HG02623 (cell line): Measurements from ENCODE around the gene CST1.
A peak's percentile ranks its signal among the peaks of the same experiment; 100 is the strongest.
"Not testable (repeated sequence)": the region's sequence is repeated elsewhere in the genome, so short reads cannot be mapped to it uniquely, and the experiment has no call there.

Experiments used
- ATAC-seq: cut with Tn5 transposase; IDR thresholded peaks from one replicate; pipeline ENCODE4 v1.9.1; 2021; ENCODE audit warnings: moderate library complexity; ENCODE audit not compliant: unreplicated experiment

CST1 gene

GRCh38 chr20:23750786-23751185 is at the start of gene CST1:
TSS of gene CST1 (minus strand) at chr20:23750935. CDS start at chr20:23750866, 69 bp downstream.
- not testable (repeated sequence) for ATAC-seq

GRCh38 chr20:23799216-23799847 is 48.6 kb upstream of the CST1 start:
- ATAC-seq: peak; percentile 73

- no peak for ATAC-seq
Observed at GRCh38 chr20:23795526-23795925, 44.8 kb upstream of the CST1 start.

- no peak for ATAC-seq
Observed at GRCh38 chr20:23794841-23795240, 44.1 kb upstream of the CST1 start.

GRCh38 chr20:23794065-23794464 is 43.3 kb upstream of the CST1 start:
- no peak for ATAC-seq

GRCh38 chr20:23783447-23783846 is 32.7 kb upstream of the CST1 start:
- ATAC-seq: no peak

- no peak for ATAC-seq
Observed at GRCh38 chr20:23782366-23782983, 31.7 kb upstream of the CST1 start.

GRCh38 chr20:23778676-23779075 is 27.9 kb upstream of the CST1 start:
- ATAC-seq: not testable (repeated sequence)

- ATAC-seq: not testable (repeated sequence)
Observed at GRCh38 chr20:23777380-23777779, 26.6 kb upstream of the CST1 start.

- ATAC-seq: no peak
Observed at GRCh38 chr20:23776067-23776771, 25.5 kb upstream of the CST1 start.

- no peak for ATAC-seq
Observed at GRCh38 chr20:23774081-23774480, 23.3 kb upstream of the CST1 start.

- ATAC-seq: no peak
Observed at GRCh38 chr20:23773579-23773978, 22.8 kb upstream of the CST1 start.

GRCh38 chr20:23773127-23773526 is 22.4 kb upstream of the CST1 start:
- no peak for ATAC-seq

- no peak for ATAC-seq
Observed at GRCh38 chr20:23772074-23772473, 21.3 kb upstream of the CST1 start.

GRCh38 chr20:23770384-23770783 is 19.6 kb upstream of the CST1 start:
- no peak for ATAC-seq

- ATAC-seq: not testable (repeated sequence)
Observed at GRCh38 chr20:23768520-23768919, 17.8 kb upstream of the CST1 start.

GRCh38 chr20:23766531-23766930 is 15.8 kb upstream of the CST1 start:
- no peak for ATAC-seq

GRCh38 chr20:23765578-23765977 is 14.8 kb upstream of the CST1 start:
- no peak for ATAC-seq

- not testable (repeated sequence) for ATAC-seq
Observed at GRCh38 chr20:23764630-23765029, 13.9 kb upstream of the CST1 start.

- no peak for ATAC-seq
Observed at GRCh38 chr20:23763345-23763744, 12.6 kb upstream of the CST1 start.

GRCh38 chr20:23759306-23759940 is 8.7 kb upstream of the CST1 start:
- ATAC-seq: no peak

GRCh38 chr20:23756792-23757191 is 6.1 kb upstream of the CST1 start:
- ATAC-seq: not testable (repeated sequence)
